HEK293 (cell line): ENCODE measurements around the gene PRLR.

Experiments used
- CTCF ChIA-PET: fragments of 350-600 bp; formaldehyde crosslinking; extraction: SDS; loops from one replicate; lab custom pipeline; 2021; ENCODE audit warnings: antibody characterized with exemption; lab: Yijun Ruan, JAX
- POLR2A ChIA-PET: fragments of 300-600 bp; formaldehyde crosslinking; extraction: SDS; loops from one replicate; lab custom pipeline; 2020; ENCODE audit warnings: antibody characterized with exemption, inconsistent platforms; lab: Yijun Ruan, JAX
- H3K27ac ChIP-seq: fragments of 200-500 bp; sonication (Bioruptor generic); 2 replicates; pipeline ENCODE4 v1.5.1; 2014; ENCODE audit warnings: low read depth, low read length, control low read depth, inconsistent platforms; ENCODE audit errors: extremely low read depth
- H3K36me3 ChIP-seq, 2 experiments: fragments of 200-500 bp in 1 of 2; sonication (Bioruptor generic) in 1 of 2; 1 replicate in 1 of 2; 2 replicates in 1 of 2; pipeline ENCODE4 v1.5.1; 2014 to 2017; ENCODE audit warnings: inconsistent platforms in 2 of 2, low read length in 2 of 2; ENCODE audit not compliant: control insufficient read depth in 2 of 2, insufficient read depth in 1 of 2
- H3K4me1 ChIP-seq: fragments of 200-500 bp; sonication (Bioruptor generic); 2 replicates; pipeline ENCODE4 v1.5.1; 2014; ENCODE audit warnings: mild to moderate bottlenecking, low read length, inconsistent platforms; ENCODE audit not compliant: control insufficient read depth, insufficient read depth
- H3K4me3 ChIP-seq: 2 replicates; pipeline ENCODE4 v1.5.1; 2011; ENCODE audit warnings: low read depth, mild to moderate bottlenecking, control low read depth, low read length, moderate library complexity
- H3K9me3 ChIP-seq: fragments of 200-500 bp; sonication (Bioruptor generic); 2 replicates; pipeline ENCODE4 v1.5.1; 2014; ENCODE audit warnings: low read depth, low read length, inconsistent platforms; ENCODE audit not compliant: control insufficient read depth, insufficient read depth
- ELK4 ChIP-seq: IDR thresholded peaks from 2 replicates; pipeline ENCODE4 v1.6.1; 2011; ENCODE audit warnings: mild to moderate bottlenecking, low read depth, low read length, borderline replicate concordance
- FEZF1 ChIP-seq: fragments of 450-650 bp; formaldehyde crosslinking; IDR thresholded peaks from 2 replicates; pipeline ENCODE4 v1.5.1; 2016; ENCODE audit warnings: missing biosample characterization, missing genetic modification characterization
- GFI1B ChIP-seq: fragments of 450-650 bp; formaldehyde crosslinking; IDR thresholded peaks from 2 replicates; pipeline ENCODE4 v1.5.1; 2016; ENCODE audit warnings: missing biosample characterization, missing genetic modification characterization
- GLIS2 ChIP-seq: fragments of 450-650 bp; formaldehyde crosslinking; IDR thresholded peaks from 2 replicates; pipeline ENCODE4 v1.5.1; 2016; ENCODE audit warnings: missing biosample characterization, missing genetic modification characterization
- MEIS1 ChIP-seq: sonication (generic); formaldehyde crosslinking; IDR thresholded peaks from 2 replicates; pipeline ENCODE4 v1.8.1; 2022; ENCODE audit warnings: missing genetic modification reagents, mild to moderate bottlenecking, borderline replicate concordance
- PRDM4 ChIP-seq: fragments of 450-650 bp; formaldehyde crosslinking; IDR thresholded peaks from 2 replicates; pipeline ENCODE4 v1.5.1; 2017; ENCODE audit warnings: missing biosample characterization, missing genetic modification characterization
- ZFP37 ChIP-seq: fragments of 450-650 bp; formaldehyde crosslinking; IDR thresholded peaks from 2 replicates; pipeline ENCODE4 v1.5.1; 2016; ENCODE audit warnings: missing biosample characterization, missing genetic modification characterization
- ZFP69B ChIP-seq: fragments of 450-650 bp; formaldehyde crosslinking; IDR thresholded peaks from 2 replicates; pipeline ENCODE4 v1.5.1; 2016; ENCODE audit warnings: missing biosample characterization, missing genetic modification characterization
- ZNF10 ChIP-seq: fragments of 450-650 bp; formaldehyde crosslinking; IDR thresholded peaks from 2 replicates; pipeline ENCODE4 v1.5.1; 2017; ENCODE audit warnings: missing biosample characterization, missing genetic modification characterization
- ZNF133 ChIP-seq: fragments of 450-650 bp; formaldehyde crosslinking; IDR thresholded peaks from 2 replicates; pipeline ENCODE4 v1.5.1; 2016; ENCODE audit warnings: missing biosample characterization, missing genetic modification characterization
- ZNF146 ChIP-seq: fragments of 450-650 bp; formaldehyde crosslinking; IDR thresholded peaks from 2 replicates; pipeline ENCODE4 v1.5.1; 2016; ENCODE audit warnings: missing biosample characterization, missing genetic modification characterization
- ZNF19 ChIP-seq: fragments of 450-650 bp; formaldehyde crosslinking; IDR thresholded peaks from 2 replicates; pipeline ENCODE4; 2016; ENCODE audit warnings: missing biosample characterization, missing genetic modification characterization, low read depth
- ZNF248 ChIP-seq: fragments of 450-650 bp; formaldehyde crosslinking; IDR thresholded peaks from 2 replicates; pipeline ENCODE4 v1.5.1; 2017; ENCODE audit warnings: missing biosample characterization, missing genetic modification characterization
- ZNF354C ChIP-seq: fragments of 450-650 bp; formaldehyde crosslinking; IDR thresholded peaks from 2 replicates; pipeline ENCODE4 v1.5.1; 2016; ENCODE audit warnings: missing biosample characterization, missing genetic modification characterization, low read depth, borderline replicate concordance
- ZNF394 ChIP-seq: fragments of 450-650 bp; formaldehyde crosslinking; IDR thresholded peaks from 2 replicates; pipeline ENCODE4 v1.5.1; 2016; ENCODE audit warnings: missing biosample characterization, missing genetic modification characterization, mild to moderate bottlenecking, moderate library complexity, borderline replicate concordance
- ZNF404 ChIP-seq: fragments of 450-650 bp; formaldehyde crosslinking; IDR thresholded peaks from 2 replicates; pipeline ENCODE4 v1.5.1; 2017; ENCODE audit warnings: missing biosample characterization, missing genetic modification characterization
- ZNF423 ChIP-seq: fragments of 450-650 bp; formaldehyde crosslinking; IDR thresholded peaks from 2 replicates; pipeline ENCODE4 v1.5.1; 2016; ENCODE audit warnings: missing biosample characterization, missing genetic modification characterization
- ZNF501 ChIP-seq: fragments of 450-650 bp; formaldehyde crosslinking; IDR thresholded peaks from 2 replicates; pipeline ENCODE4 v1.5.1; 2016; ENCODE audit warnings: missing biosample characterization, missing genetic modification characterization
- ZNF510 ChIP-seq: fragments of 450-650 bp; formaldehyde crosslinking; IDR thresholded peaks from 2 replicates; pipeline ENCODE4 v1.5.1; 2018; ENCODE audit warnings: mild to moderate bottlenecking, missing genetic modification characterization, missing biosample characterization; ENCODE audit not compliant: insufficient replicate concordance
- ZNF549 ChIP-seq: fragments of 450-650 bp; IDR thresholded peaks from 2 replicates; pipeline ENCODE4 v1.5.1; 2018; ENCODE audit warnings: missing biosample characterization, missing genetic modification characterization, mild to moderate bottlenecking, inconsistent platforms, moderate library complexity
- ZNF558 ChIP-seq: fragments of 450-650 bp; formaldehyde crosslinking; IDR thresholded peaks from 2 replicates; pipeline ENCODE4 v1.5.1; 2016; ENCODE audit warnings: missing biosample characterization, missing genetic modification characterization
- ZNF571 ChIP-seq: fragments of 450-650 bp; formaldehyde crosslinking; IDR thresholded peaks from 2 replicates; pipeline ENCODE4 v1.5.0; 2017; ENCODE audit warnings: missing biosample characterization, missing genetic modification characterization
- ZNF623 ChIP-seq: fragments of 450-650 bp; formaldehyde crosslinking; IDR thresholded peaks from 2 replicates; pipeline ENCODE4 v1.5.1; 2016; ENCODE audit warnings: missing biosample characterization, missing genetic modification characterization
- ZNF629 ChIP-seq: fragments of 450-650 bp; formaldehyde crosslinking; IDR thresholded peaks from 2 replicates; pipeline ENCODE4 v1.5.1; 2017; ENCODE audit warnings: missing biosample characterization, missing genetic modification characterization
- ZNF768 ChIP-seq: fragments of 450-650 bp; formaldehyde crosslinking; IDR thresholded peaks from 2 replicates; pipeline ENCODE4 v1.5.1; 2018; ENCODE audit warnings: missing biosample characterization, mild to moderate bottlenecking, missing genetic modification characterization
- ZNF791 ChIP-seq: fragments of 450-650 bp; formaldehyde crosslinking; IDR thresholded peaks from 2 replicates; pipeline ENCODE4 v1.5.1; 2016; ENCODE audit warnings: missing biosample characterization, missing genetic modification characterization
- ZSCAN23 ChIP-seq: fragments of 450-650 bp; formaldehyde crosslinking; IDR thresholded peaks from 2 replicates; pipeline ENCODE4 v1.5.1; 2016; ENCODE audit warnings: missing biosample characterization, missing genetic modification characterization
- ZXDB ChIP-seq: fragments of 450-650 bp; formaldehyde crosslinking; IDR thresholded peaks from 2 replicates; pipeline ENCODE4 v1.5.1; 2016; ENCODE audit warnings: missing biosample characterization, missing genetic modification characterization
- TF ChIP-seq, protein P1 (sequence below): fragments of 450-650 bp; formaldehyde crosslinking; IDR thresholded peaks from 2 replicates; pipeline ENCODE4 v1.5.1; 2016; ENCODE audit warnings: missing biosample characterization, missing genetic modification characterization
- TF ChIP-seq, protein P2 (sequence below): fragments of 450-650 bp; formaldehyde crosslinking; IDR thresholded peaks from 2 replicates; pipeline ENCODE4 v1.5.1; 2016; ENCODE audit warnings: missing biosample characterization, missing genetic modification characterization

PRLR gene

DNA sequence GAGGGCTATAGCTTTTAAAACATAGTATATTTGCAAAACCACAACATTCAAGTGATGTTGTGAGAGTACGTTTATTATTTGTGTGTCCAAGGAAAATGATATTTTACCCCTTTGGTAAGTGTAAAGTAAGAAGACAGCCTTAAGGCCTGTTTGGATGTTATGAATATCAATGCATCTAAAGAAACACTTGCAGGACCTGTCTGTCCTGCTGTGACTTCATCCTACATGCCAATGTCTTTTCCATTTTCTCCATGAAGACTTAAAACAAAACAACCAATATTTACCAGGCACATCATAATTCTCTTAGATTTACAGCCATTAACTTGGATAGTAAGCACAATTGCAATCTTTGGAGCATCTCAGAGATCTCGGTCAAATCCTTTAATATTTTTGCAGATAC, 29.0 kb downstream of the PRLR start:
- TF ChIP-seq MEIS1 (CRISPR knock-in tag): no peak
- TF ChIP-seq FEZF1 (tag by site-specific recombination): no peak
- no peak for TF ChIP-seq ELK4
- no peak for TF ChIP-seq ZFP69B
- TF ChIP-seq, protein P1, sequence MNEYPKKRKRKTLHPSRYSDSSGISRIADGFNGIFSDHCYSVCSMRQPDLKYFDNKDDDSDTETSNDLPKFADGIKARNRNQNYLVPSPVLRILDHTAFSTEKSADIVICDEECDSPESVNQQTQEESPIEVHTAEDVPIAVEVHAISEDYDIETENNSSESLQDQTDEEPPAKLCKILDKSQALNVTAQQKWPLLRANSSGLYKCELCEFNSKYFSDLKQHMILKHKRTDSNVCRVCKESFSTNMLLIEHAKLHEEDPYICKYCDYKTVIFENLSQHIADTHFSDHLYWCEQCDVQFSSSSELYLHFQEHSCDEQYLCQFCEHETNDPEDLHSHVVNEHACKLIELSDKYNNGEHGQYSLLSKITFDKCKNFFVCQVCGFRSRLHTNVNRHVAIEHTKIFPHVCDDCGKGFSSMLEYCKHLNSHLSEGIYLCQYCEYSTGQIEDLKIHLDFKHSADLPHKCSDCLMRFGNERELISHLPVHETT (tag by site-specific recombination): no peak
- no peak for TF ChIP-seq ZNF10 (tag by site-specific recombination)
- no peak for TF ChIP-seq ZNF404 (tag by site-specific recombination)
- no peak for TF ChIP-seq ZNF558 (tag by site-specific recombination)
- TF ChIP-seq ZNF133 (tag by site-specific recombination): no peak
- TF ChIP-seq ZSCAN23 (tag by site-specific recombination): no peak
- TF ChIP-seq PRDM4 (tag by site-specific recombination): no peak
- no peak for TF ChIP-seq ZNF19 (tag by site-specific recombination)
- no peak for TF ChIP-seq ZFP37 (tag by site-specific recombination)
- TF ChIP-seq ZNF571 (tag by site-specific recombination): no peak
- no peak for TF ChIP-seq GLIS2 (tag by site-specific recombination)
- no peak for TF ChIP-seq ZXDB
- no peaks in the 10 kb centered on the region for H3K9me3 ChIP-seq
- H3K27ac ChIP-seq: no peak overlapping the region
- ChIA-PET CTCF (interaction anchor here (0.7 to 3.4 kb wide), 4 partner anchors 8 to 20 kb away, joined by 3 to 13 read pairs (median 7); no protein-coding TSS in a partner anchor), POLR2A (no interaction called here)
- H3K4me1 ChIP-seq: peaks cover 12% of the 10 kb centered on the region
- H3K36me3 ChIP-seq: no peaks in the 10 kb centered on the region
- no peak overlapping the region for H3K4me3 ChIP-seq

DNA sequence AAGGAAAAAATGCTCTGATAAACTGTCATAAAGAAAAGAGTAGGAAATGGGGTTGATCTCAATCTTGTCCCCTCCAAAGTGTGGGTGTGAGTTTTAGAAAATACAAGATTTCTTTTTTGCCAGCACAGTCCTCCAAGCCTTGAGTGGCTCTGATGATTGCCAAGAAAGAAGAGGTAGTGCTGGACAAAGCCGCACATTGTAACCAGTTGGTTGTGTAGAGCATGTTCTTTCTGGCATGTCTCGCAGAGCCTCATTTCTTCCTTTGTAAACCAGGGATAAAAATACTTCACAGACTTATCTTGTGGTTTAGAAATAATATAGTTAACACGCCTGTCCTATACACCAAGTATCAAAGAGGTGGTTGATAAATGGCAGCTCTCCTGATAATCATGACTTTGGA, 30.4 kb downstream of the PRLR start:
- Histone ChIP-seq H3K27ac (no peak overlapping the region), H3K9me3 (no peaks in the 10 kb centered on the region), H3K4me1 (peaks cover 12% of the 10 kb centered on the region), H3K36me3 (no peaks in the 10 kb centered on the region), H3K4me3 (no peak overlapping the region)
- CTCF ChIA-PET: interaction anchor here (1.0 kb wide), 1 partner anchor 19 kb away, joined by 3 read pairs; no protein-coding TSS in a partner anchor
- POLR2A ChIA-PET: no interaction called here
- TF ChIP-seq GFI1B (tag by site-specific recombination): no peak
- TF ChIP-seq ZNF423: no peak
- no peak for TF ChIP-seq ZNF501
- TF ChIP-seq, protein P2, sequence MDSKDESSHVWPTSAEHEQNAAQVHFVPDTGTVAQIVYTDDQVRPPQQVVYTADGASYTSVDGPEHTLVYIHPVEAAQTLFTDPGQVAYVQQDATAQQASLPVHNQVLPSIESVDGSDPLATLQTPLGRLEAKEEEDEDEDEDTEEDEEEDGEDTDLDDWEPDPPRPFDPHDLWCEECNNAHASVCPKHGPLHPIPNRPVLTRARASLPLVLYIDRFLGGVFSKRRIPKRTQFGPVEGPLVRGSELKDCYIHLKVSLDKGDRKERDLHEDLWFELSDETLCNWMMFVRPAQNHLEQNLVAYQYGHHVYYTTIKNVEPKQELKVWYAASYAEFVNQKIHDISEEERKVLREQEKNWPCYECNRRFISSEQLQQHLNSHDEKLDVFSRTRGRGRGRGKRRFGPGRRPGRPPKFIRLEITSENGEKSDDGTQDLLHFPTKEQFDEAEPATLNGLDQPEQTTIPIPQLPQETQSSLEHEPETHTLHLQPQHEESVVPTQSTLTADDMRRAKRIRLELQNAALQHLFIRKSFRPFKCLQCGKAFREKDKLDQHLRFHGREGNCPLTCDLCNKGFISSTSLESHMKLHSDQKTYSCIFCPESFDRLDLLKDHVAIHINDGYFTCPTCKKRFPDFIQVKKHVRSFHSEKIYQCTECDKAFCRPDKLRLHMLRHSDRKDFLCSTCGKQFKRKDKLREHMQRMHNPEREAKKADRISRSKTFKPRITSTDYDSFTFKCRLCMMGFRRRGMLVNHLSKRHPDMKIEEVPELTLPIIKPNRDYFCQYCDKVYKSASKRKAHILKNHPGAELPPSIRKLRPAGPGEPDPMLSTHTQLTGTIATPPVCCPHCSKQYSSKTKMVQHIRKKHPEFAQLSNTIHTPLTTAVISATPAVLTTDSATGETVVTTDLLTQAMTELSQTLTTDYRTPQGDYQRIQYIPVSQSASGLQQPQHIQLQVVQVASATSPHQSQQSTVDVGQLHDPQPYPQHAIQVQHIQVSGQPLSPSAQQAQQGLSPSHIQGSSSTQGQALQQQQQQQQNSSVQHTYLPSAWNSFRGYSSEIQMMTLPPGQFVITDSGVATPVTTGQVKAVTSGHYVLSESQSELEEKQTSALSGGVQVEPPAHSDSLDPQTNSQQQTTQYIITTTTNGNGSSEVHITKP: no peak
- no peak for TF ChIP-seq ZNF146 (tag by site-specific recombination)
- no peak for TF ChIP-seq ZNF623 (tag by site-specific recombination)
- TF ChIP-seq ZNF510: no peak
- no peak for TF ChIP-seq ZNF629 (tag by site-specific recombination)
- TF ChIP-seq ZNF768: no peak
- TF ChIP-seq ZNF354C (tag by site-specific recombination): no peak
- no peak for TF ChIP-seq ZNF549 (tag by site-specific recombination)
- TF ChIP-seq GLIS2 (tag by site-specific recombination): no peak
- TF ChIP-seq ZNF791 (tag by site-specific recombination): no peak
- no peak for TF ChIP-seq ZNF394 (tag by site-specific recombination)
- no peak for TF ChIP-seq ZNF248
